ENCODE data around the gene ITM2B. TPM values are rescaled to one million over a fixed set of nuclear protein-coding genes. Genes with fewer than 3 reads are reported as not detected.

ITM2B gene
- total RNA-seq, 1 experiment from 2014 or later: 178 TPM

DNA sequence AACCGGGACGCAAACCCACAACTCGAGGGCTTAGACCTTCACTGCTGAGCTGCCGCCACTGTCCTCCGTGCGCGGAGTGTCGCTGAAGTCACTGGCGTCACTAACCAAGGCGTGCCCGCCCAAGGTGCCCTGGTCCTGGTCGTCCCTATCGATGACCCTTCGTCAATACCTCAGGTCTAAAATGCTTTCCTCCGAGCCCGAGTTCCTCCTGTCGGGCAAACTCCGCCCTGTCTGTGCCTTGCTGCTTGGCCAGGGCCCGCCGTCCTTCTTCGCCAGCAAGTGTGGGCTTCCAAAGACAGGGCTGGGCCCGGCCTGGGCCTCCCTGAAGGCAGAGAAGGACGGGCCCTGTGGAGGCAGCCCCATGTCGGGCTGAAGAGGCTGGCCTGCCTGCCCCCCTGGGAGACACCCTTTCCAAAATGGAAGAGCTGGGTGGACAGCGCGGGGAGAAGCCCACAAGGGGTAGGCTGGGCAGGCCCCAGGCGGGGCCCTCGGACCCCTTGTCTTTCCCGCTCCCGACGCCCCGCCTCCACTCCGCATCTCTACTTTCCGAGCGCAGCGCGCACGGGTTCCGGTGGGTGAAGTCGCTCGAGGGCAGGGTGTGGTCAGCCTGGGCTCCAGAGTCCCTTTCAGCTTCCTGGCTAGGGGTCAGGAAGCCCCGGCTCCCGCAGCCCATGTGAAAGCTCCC, 84.0 kb downstream of the ITM2B start (continued):
- TF ChIP-seq, protein P1, sequence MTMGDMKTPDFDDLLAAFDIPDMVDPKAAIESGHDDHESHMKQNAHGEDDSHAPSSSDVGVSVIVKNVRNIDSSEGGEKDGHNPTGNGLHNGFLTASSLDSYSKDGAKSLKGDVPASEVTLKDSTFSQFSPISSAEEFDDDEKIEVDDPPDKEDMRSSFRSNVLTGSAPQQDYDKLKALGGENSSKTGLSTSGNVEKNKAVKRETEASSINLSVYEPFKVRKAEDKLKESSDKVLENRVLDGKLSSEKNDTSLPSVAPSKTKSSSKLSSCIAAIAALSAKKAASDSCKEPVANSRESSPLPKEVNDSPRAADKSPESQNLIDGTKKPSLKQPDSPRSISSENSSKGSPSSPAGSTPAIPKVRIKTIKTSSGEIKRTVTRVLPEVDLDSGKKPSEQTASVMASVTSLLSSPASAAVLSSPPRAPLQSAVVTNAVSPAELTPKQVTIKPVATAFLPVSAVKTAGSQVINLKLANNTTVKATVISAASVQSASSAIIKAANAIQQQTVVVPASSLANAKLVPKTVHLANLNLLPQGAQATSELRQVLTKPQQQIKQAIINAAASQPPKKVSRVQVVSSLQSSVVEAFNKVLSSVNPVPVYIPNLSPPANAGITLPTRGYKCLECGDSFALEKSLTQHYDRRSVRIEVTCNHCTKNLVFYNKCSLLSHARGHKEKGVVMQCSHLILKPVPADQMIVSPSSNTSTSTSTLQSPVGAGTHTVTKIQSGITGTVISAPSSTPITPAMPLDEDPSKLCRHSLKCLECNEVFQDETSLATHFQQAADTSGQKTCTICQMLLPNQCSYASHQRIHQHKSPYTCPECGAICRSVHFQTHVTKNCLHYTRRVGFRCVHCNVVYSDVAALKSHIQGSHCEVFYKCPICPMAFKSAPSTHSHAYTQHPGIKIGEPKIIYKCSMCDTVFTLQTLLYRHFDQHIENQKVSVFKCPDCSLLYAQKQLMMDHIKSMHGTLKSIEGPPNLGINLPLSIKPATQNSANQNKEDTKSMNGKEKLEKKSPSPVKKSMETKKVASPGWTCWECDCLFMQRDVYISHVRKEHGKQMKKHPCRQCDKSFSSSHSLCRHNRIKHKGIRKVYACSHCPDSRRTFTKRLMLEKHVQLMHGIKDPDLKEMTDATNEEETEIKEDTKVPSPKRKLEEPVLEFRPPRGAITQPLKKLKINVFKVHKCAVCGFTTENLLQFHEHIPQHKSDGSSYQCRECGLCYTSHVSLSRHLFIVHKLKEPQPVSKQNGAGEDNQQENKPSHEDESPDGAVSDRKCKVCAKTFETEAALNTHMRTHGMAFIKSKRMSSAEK (CRISPR knock-in tag; IDR thresholded peaks at IDR 0.05; ENCODE audit: borderline replicate concordance): no peak
- no peak for TF ChIP-seq JUN (CRISPR knock-in tag; IDR thresholded peaks at IDR 0.05)

DNA sequence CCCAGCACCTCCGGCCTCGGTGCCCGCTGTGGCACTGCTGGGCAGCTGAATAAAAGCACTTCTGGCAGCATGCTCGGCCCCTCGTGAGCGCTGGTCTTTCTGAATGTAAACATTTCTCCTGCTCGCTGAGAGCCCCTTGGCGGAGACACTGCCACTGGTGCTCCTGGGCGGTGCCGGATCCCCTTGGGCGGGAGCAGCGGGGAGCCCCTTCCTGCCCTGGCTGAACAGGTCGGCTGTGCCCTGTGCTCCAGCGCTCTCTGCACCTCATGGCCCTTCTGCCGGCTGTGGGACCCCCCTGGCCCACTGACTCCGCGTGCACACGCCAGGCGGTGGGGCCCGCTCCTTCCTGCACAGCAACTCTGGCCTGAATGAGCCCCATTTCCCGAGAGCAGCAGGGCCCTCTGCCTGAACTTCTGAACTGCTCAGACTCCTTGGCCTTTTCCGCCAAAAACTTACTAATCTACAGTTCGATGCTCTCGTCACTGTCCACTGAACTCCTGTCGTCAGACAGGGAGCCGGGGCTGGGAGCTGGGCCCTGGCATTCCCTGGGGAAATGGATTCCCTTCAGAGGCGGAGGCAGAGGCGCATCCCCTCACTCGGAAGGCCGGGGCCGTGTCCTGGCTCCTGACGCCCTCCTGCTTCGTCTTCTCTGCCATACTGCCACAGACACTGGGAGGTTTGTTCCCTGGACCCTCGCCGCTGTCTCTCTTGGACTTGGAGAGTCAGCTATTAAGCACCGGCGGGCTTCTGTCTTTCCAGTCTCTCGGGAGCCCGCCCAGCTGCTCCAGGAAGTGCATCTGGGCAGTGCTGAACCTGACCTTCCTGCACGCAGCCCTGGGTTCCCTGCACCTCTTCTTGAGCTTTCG, 84.7 kb downstream of the ITM2B start:
- Mint-ChIP-seq H3K4me1 (peaks cover 3% of the 10 kb centered on the region; the same call in 1 of the 2 replicates), H3K4me3 (no peak overlapping the region), H3K9me3 (peaks cover 27% of the 10 kb centered on the region), H3K27ac (peak overlapping the region; percentile 53; the same call in 1 of the 2 replicates), H3K27me3 (ENCODE audit: low read depth) (no peaks in the 10 kb centered on the region), H3K36me3 (peaks cover 31% of the 10 kb centered on the region)
- ChIA-PET POLR2A (interaction anchor here (0.6 kb wide), 1 partner anchor 28 kb away, joined by 6 read pairs; no protein-coding TSS in a partner anchor), CTCF (interaction anchor here (1.5 kb wide), 1 partner anchor 262 kb away, joined by 4 read pairs; no protein-coding TSS in a partner anchor)
- TF ChIP-seq NR3C1 (CRISPR knock-in tag; conservative IDR thresholded peaks at IDR 0.05; ENCODE audit: low read depth): no peak
- TF ChIP-seq ZNF263 (CRISPR knock-in tag; IDR thresholded peaks at IDR 0.05; ENCODE audit: low read depth): no peak
- TF ChIP-seq ELF4 (CRISPR knock-in tag; IDR thresholded peaks at IDR 0.05; ENCODE audit: low read depth): no peak
- TF ChIP-seq, protein P2, sequence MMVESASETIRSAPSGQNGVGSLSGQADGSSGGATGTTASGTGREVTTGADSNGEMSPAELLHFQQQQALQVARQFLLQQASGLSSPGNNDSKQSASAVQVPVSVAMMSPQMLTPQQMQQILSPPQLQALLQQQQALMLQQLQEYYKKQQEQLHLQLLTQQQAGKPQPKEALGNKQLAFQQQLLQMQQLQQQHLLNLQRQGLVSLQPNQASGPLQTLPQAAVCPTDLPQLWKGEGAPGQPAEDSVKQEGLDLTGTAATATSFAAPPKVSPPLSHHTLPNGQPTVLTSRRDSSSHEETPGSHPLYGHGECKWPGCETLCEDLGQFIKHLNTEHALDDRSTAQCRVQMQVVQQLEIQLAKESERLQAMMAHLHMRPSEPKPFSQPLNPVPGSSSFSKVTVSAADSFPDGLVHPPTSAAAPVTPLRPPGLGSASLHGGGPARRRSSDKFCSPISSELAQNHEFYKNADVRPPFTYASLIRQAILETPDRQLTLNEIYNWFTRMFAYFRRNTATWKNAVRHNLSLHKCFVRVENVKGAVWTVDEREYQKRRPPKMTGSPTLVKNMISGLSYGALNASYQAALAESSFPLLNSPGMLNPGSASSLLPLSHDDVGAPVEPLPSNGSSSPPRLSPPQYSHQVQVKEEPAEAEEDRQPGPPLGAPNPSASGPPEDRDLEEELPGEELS (CRISPR knock-in tag; IDR thresholded peaks at IDR 0.05): no peak
- TF ChIP-seq TEAD1 (CRISPR knock-in tag; IDR thresholded peaks at IDR 0.05): no peak
- TF ChIP-seq, protein P3, sequence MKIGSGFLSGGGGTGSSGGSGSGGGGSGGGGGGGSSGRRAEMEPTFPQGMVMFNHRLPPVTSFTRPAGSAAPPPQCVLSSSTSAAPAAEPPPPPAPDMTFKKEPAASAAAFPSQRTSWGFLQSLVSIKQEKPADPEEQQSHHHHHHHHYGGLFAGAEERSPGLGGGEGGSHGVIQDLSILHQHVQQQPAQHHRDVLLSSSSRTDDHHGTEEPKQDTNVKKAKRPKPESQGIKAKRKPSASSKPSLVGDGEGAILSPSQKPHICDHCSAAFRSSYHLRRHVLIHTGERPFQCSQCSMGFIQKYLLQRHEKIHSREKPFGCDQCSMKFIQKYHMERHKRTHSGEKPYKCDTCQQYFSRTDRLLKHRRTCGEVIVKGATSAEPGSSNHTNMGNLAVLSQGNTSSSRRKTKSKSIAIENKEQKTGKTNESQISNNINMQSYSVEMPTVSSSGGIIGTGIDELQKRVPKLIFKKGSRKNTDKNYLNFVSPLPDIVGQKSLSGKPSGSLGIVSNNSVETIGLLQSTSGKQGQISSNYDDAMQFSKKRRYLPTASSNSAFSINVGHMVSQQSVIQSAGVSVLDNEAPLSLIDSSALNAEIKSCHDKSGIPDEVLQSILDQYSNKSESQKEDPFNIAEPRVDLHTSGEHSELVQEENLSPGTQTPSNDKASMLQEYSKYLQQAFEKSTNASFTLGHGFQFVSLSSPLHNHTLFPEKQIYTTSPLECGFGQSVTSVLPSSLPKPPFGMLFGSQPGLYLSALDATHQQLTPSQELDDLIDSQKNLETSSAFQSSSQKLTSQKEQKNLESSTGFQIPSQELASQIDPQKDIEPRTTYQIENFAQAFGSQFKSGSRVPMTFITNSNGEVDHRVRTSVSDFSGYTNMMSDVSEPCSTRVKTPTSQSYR (CRISPR knock-in tag; IDR thresholded peaks at IDR 0.05): no peak
- TF ChIP-seq HMGA2 (CRISPR knock-in tag; IDR thresholded peaks at IDR 0.05): no peak
- TF ChIP-seq, protein P1 (CRISPR knock-in tag; IDR thresholded peaks at IDR 0.05; ENCODE audit: borderline replicate concordance): no peak
- TF ChIP-seq, protein P4, sequence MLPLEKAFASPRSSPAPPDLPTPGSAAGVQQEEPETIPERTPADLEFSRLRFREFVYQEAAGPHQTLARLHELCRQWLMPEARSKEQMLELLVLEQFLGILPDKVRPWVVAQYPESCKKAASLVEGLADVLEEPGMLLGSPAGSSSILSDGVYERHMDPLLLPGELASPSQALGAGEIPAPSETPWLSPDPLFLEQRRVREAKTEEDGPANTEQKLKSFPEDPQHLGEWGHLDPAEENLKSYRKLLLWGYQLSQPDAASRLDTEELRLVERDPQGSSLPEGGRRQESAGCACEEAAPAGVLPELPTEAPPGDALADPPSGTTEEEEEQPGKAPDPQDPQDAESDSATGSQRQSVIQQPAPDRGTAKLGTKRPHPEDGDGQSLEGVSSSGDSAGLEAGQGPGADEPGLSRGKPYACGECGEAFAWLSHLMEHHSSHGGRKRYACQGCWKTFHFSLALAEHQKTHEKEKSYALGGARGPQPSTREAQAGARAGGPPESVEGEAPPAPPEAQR (CRISPR knock-in tag; IDR thresholded peaks at IDR 0.05): no peak
- TF ChIP-seq, protein P5, sequence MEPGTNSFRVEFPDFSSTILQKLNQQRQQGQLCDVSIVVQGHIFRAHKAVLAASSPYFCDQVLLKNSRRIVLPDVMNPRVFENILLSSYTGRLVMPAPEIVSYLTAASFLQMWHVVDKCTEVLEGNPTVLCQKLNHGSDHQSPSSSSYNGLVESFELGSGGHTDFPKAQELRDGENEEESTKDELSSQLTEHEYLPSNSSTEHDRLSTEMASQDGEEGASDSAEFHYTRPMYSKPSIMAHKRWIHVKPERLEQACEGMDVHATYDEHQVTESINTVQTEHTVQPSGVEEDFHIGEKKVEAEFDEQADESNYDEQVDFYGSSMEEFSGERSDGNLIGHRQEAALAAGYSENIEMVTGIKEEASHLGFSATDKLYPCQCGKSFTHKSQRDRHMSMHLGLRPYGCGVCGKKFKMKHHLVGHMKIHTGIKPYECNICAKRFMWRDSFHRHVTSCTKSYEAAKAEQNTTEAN (CRISPR knock-in tag; IDR thresholded peaks at IDR 0.05): no peak
- no peak for TF ChIP-seq NFATC4 (CRISPR knock-in tag; IDR thresholded peaks at IDR 0.05)
- TF ChIP-seq ATF1 (CRISPR knock-in tag; IDR thresholded peaks at IDR 0.05): no peak
- TF ChIP-seq NR1H2 (CRISPR knock-in tag; IDR thresholded peaks at IDR 0.05): no peak
- no peak for TF ChIP-seq SP1 (CRISPR knock-in tag; conservative IDR thresholded peaks at IDR 0.05)
- ATAC-seq (peak; percentile 18; the same call in 1 of the 2 replicates), DNase-seq (ENCODE audit: low spot score) (no peak)
